Mesothelial cell of epicardium (in vitro differentiated cells): ENCODE results near the gene DLL3. TPM values are rescaled to one million over a fixed set of nuclear protein-coding genes. Genes with fewer than 3 reads are reported as not detected.
"Not testable (repeated sequence)": the region's sequence is repeated elsewhere in the genome, so short reads cannot be mapped to it uniquely, and the experiment has no call there.

ENCODE experiments used
- DNase-seq, 2 experiments: peaks; one replicate each; pipeline ENCODE4 v3.0.0; 2021; ENCODE audit warnings: low spot score in 2 of 2; ENCODE audit not compliant: unreplicated experiment in 2 of 2
- H3K27ac Mint-ChIP-seq: 2 replicates; pipeline ENCODE4 v1.8.0; 2021; ENCODE audit warnings: mixed read lengths
- H3K27me3 Mint-ChIP-seq: 2 replicates; pipeline ENCODE4 v1.8.0; 2021; ENCODE audit warnings: low read depth, mixed read lengths
- H3K36me3 Mint-ChIP-seq: 2 replicates; pipeline ENCODE4 v1.8.0; 2021; ENCODE audit warnings: mixed read lengths
- H3K4me1 Mint-ChIP-seq: 2 replicates; pipeline ENCODE4 v1.8.0; 2021; ENCODE audit warnings: mixed read lengths
- H3K4me3 Mint-ChIP-seq: 2 replicates; pipeline ENCODE4 v1.8.0; 2021; ENCODE audit warnings: mild to moderate bottlenecking, moderate library complexity, mixed read lengths
- H3K9me3 Mint-ChIP-seq: 2 replicates; pipeline ENCODE4 v1.8.0; 2021; ENCODE audit warnings: mixed read lengths
- CTCF ChIP-seq: fragments of 200-600 bp; sonication (generic); IDR thresholded peaks from one replicate; pipeline ENCODE4 v1.5.0; 2021; ENCODE audit warnings: antibody characterized with exemption; ENCODE audit not compliant: unreplicated experiment
- total RNA-seq: library from RNA; stranded (reverse); gene quantifications from 3 replicates; pipeline ENCODE4 v1.2.1, GENCODE V29; 2021

DLL3 gene
- total RNA-seq, 1 donor from 2014 or later: 0.40 TPM

GRCh38 chr19:39472746-39473442 is 25.9 kb upstream of the DLL3 start:
- DNase-seq: no peak
- no peaks in the 10 kb centered on the region for H3K4me1 Mint-ChIP-seq
- H3K4me3 Mint-ChIP-seq: no peak overlapping the region
- no peaks in the 10 kb centered on the region for H3K27me3 Mint-ChIP-seq
- H3K9me3 Mint-ChIP-seq: no peaks in the 10 kb centered on the region
- no peak overlapping the region for H3K27ac Mint-ChIP-seq
- H3K36me3 Mint-ChIP-seq: peaks cover 33% of the 10 kb centered on the region
- no peak for TF ChIP-seq CTCF

- H3K36me3 Mint-ChIP-seq: peaks cover 31% of the 10 kb centered on the region
These were observed 25.2 kb upstream of the DLL3 start for GRCh38 chr19:39473443-39473960.

GRCh38 chr19:39474139-39474620 is 24.6 kb upstream of the DLL3 start:
- no peak overlapping the region for H3K27ac Mint-ChIP-seq
- no peaks in the 10 kb centered on the region for H3K9me3 Mint-ChIP-seq
- no peaks in the 10 kb centered on the region for H3K27me3 Mint-ChIP-seq
- peaks cover 31% of the 10 kb centered on the region for H3K36me3 Mint-ChIP-seq
- no peaks in the 10 kb centered on the region for H3K4me1 Mint-ChIP-seq
- H3K4me3 Mint-ChIP-seq: no peak overlapping the region
- peak; percentile 78 for TF ChIP-seq CTCF
- DNase-seq: peak; percentile 53 to 87

More at GRCh38 chr19:39473443-39473960, 25.2 kb upstream of the DLL3 start:
- H3K4me3 Mint-ChIP-seq: no peak overlapping the region
- no peak for TF ChIP-seq CTCF
- DNase-seq: no peak
- H3K27ac Mint-ChIP-seq: no peak overlapping the region
- H3K4me1 Mint-ChIP-seq: no peaks in the 10 kb centered on the region
- no peaks in the 10 kb centered on the region for H3K27me3 Mint-ChIP-seq
- H3K9me3 Mint-ChIP-seq: no peaks in the 10 kb centered on the region

- no peak for DNase-seq
- TF ChIP-seq CTCF: no peak
- H3K36me3 Mint-ChIP-seq: peaks cover 26% of the 10 kb centered on the region
- H3K27me3 Mint-ChIP-seq: no peaks in the 10 kb centered on the region
- peaks cover 11% of the 10 kb centered on the region for H3K4me1 Mint-ChIP-seq
- H3K4me3 Mint-ChIP-seq: no peak overlapping the region
- H3K9me3 Mint-ChIP-seq: no peaks in the 10 kb centered on the region
- H3K27ac Mint-ChIP-seq: no peak overlapping the region
These were observed 23.0 kb upstream of the DLL3 start for GRCh38 chr19:39475748-39476147.

GRCh38 chr19:39479319-39479801 is 19.4 kb upstream of the DLL3 start:
- Mint-ChIP-seq H3K4me3 (peak overlapping the region; percentile 85), H3K4me1 (peaks cover 22% of the 10 kb centered on the region), H3K36me3 (peaks cover 22% of the 10 kb centered on the region), H3K27ac (peak overlapping the region; percentile 97)
- H3K9me3 Mint-ChIP-seq, H3K27me3 Mint-ChIP-seq, DNase-seq: not testable (repeated sequence)

GRCh38 chr19:39479916-39480315 is 18.8 kb upstream of the DLL3 start:
- no peak for TF ChIP-seq CTCF
- no peaks in the 10 kb centered on the region for H3K27me3 Mint-ChIP-seq
- H3K27ac Mint-ChIP-seq: peak overlapping the region; percentile 97
- H3K4me1 Mint-ChIP-seq: peaks cover 22% of the 10 kb centered on the region
- no peaks in the 10 kb centered on the region for H3K9me3 Mint-ChIP-seq
- peaks cover 19% of the 10 kb centered on the region for H3K36me3 Mint-ChIP-seq
- peak overlapping the region; percentile 85 for H3K4me3 Mint-ChIP-seq
- no peak for DNase-seq
